B cell (primary cell): Measurements from ENCODE around the gene GPR162. TPM values are rescaled to one million over a fixed set of nuclear protein-coding genes. Genes with fewer than 3 reads are reported as not detected.

Experiments used
- ATAC-seq: fragments of 200-7000 bp; cut with Tn5 transposase; one replicate; pipeline ENCODE4 v1.10.0; 2021; ENCODE audit warnings: low read depth, mild to moderate bottlenecking, moderate number of reproducible peaks, moderate library complexity
- CTCF ChIA-PET: fragments of 350-600 bp; sonication (Branson Sonifier 250); formaldehyde crosslinking; loops from one replicate; lab custom pipeline; 2021; ENCODE audit warnings: antibody characterized with exemption, inconsistent platforms; lab: Charles Lee
- POLR2A ChIA-PET: fragments of 350-600 bp; sonication (Branson Sonifier 250); formaldehyde crosslinking; loops from one replicate; lab custom pipeline; 2021; ENCODE audit warnings: antibody characterized with exemption; lab: Charles Lee
- DNase-seq: peaks from one replicate; pipeline ENCODE4 v3.0.0; 2013
- H2AFZ ChIP-seq: 2 replicates; pipeline ENCODE4 v1.6.1; 2012; ENCODE audit warnings: mild to moderate bottlenecking, low read depth, low read length; ENCODE audit not compliant: insufficient read depth, poor library complexity, severe bottlenecking
- H3K27ac ChIP-seq, 2 donors: 1 replicate in 1 of 2; 2 replicates in 1 of 2; pipeline ENCODE4 v1.5.1; 2012 to 2013; ENCODE audit warnings: low read length in 2 of 2, mild to moderate bottlenecking in 2 of 2, moderate library complexity in 1 of 2
- H3K27me3 ChIP-seq, 4 experiments: fragments of 200-600 bp in 1 of 4; sonication (generic) in 1 of 4; replicated peaks in 1 of 4; 1 replicate in 2 of 4; 2 replicates in 2 of 4; pipeline versions ENCODE4 v1.6.1 to v1.7.0; 2013 to 2016; ENCODE audit warnings: low read length in 3 of 4, mild to moderate bottlenecking in 2 of 4, mixed read lengths in 1 of 4, moderate library complexity in 1 of 4; ENCODE audit not compliant: insufficient read depth in 4 of 4, control insufficient read depth in 3 of 4; ENCODE audit errors: control extremely low read depth in 1 of 4
- H3K36me3 ChIP-seq, 2 experiments: replicated peaks in 1 of 2; 1 replicate in 1 of 2; 2 replicates in 1 of 2; pipeline versions ENCODE4 v1.6.1 to v1.7.1; 2013; ENCODE audit warnings: low read length in 1 of 2; ENCODE audit not compliant: insufficient read depth in 2 of 2, control insufficient read depth in 1 of 2; ENCODE audit errors: control extremely low read depth in 1 of 2, extremely low read depth in 1 of 2
- H3K4me1 ChIP-seq, 2 donors: fragments of 200-600 bp in 1 of 2; sonication (generic) in 1 of 2; 1 replicate in 1 of 2; 2 replicates in 1 of 2; pipeline versions ENCODE4 v1.5.1 to v1.6.1; 2013 to 2017; ENCODE audit warnings: low read length in 2 of 2; ENCODE audit not compliant: control insufficient read depth in 2 of 2, insufficient read depth in 2 of 2
- H3K4me2 ChIP-seq: replicated peaks from 2 replicates; pipeline ENCODE3; 2012; ENCODE audit warnings: mild to moderate bottlenecking, low read depth, low read length; ENCODE audit not compliant: poor library complexity, severe bottlenecking
- H3K4me3 ChIP-seq, 5 experiments: fragments of 200-600 bp in 1 of 5; sonication (generic) in 1 of 5; 1 replicate in 3 of 5; 2 replicates in 2 of 5; pipeline versions ENCODE4 v1.5.1 to v1.7.0; 2011 to 2016; ENCODE audit warnings: low read length in 4 of 5, mild to moderate bottlenecking in 4 of 5, low read depth in 2 of 5, control low read depth in 1 of 5, moderate library complexity in 1 of 5; ENCODE audit not compliant: insufficient read depth in 1 of 5; ENCODE audit errors: control extremely low read depth in 1 of 5, extremely low read depth in 1 of 5
- H3K79me2 ChIP-seq: fragments of 200-600 bp; sonication (generic); one replicate; pipeline ENCODE4 v1.6.0; 2016; ENCODE audit warnings: low read length; ENCODE audit not compliant: control insufficient read depth, insufficient read depth
- H3K9ac ChIP-seq: fragments of 200-600 bp; sonication (generic); 2 replicates; pipeline ENCODE4 v1.6.1; 2017; ENCODE audit warnings: mild to moderate bottlenecking, low read length, moderate library complexity
- H3K9me3 ChIP-seq, 3 donors: one replicate each; pipeline versions ENCODE4 v1.6.1 to v1.7.1; 2013; ENCODE audit warnings: low read length in 2 of 3; ENCODE audit not compliant: control insufficient read depth in 2 of 3, insufficient read depth in 1 of 3; ENCODE audit errors: control extremely low read depth in 1 of 3
- H4K20me1 ChIP-seq: 2 replicates; pipeline ENCODE4 v1.6.0; 2012; ENCODE audit warnings: mild to moderate bottlenecking, low read length; ENCODE audit not compliant: insufficient read depth, control insufficient read depth, poor library complexity, severe bottlenecking
- H3K27ac Mint-ChIP-seq: one replicate; pipeline ENCODE4 v1.8.0; 2021; ENCODE audit warnings: mixed read lengths
- H3K27me3 Mint-ChIP-seq: one replicate; pipeline ENCODE4 v1.8.0; 2021; ENCODE audit warnings: mixed read lengths
- H3K4me1 Mint-ChIP-seq: one replicate; pipeline ENCODE4 v1.8.0; 2021; ENCODE audit warnings: mixed read lengths
- H3K4me3 Mint-ChIP-seq: one replicate; pipeline ENCODE4 v1.8.0; 2021; ENCODE audit warnings: mixed read lengths
- H3K9me3 Mint-ChIP-seq: one replicate; pipeline ENCODE4 v1.8.0; 2022; ENCODE audit warnings: mixed read lengths; ENCODE audit not compliant: insufficient read depth
- CTCF ChIP-seq: fragments of 200-600 bp; IDR thresholded peaks from one replicate; pipeline ENCODE4 v1.8.0; 2022; ENCODE audit warnings: antibody characterized with exemption, mild to moderate bottlenecking
- EZH2 ChIP-seq: IDR thresholded peaks from 2 replicates; pipeline ENCODE4 v1.6.1; 2012; ENCODE audit warnings: borderline replicate concordance, low read depth, mild to moderate bottlenecking, moderate library complexity, low read length; ENCODE audit not compliant: insufficient read depth, poor library complexity, severe bottlenecking
- WGBS: methylation state at CpG from one replicate; pipeline ENCODE4 v1.1.5; 2013; ENCODE audit warnings: missing lambda C conversion rate; ENCODE audit not compliant: insufficient coverage; 5-methylcytosine and 5-hydroxymethylcytosine counted together
- intact Hi-C: fragments of 100-400 bp; cut with micrococcal nuclease; formaldehyde crosslinking; loops from one replicate; pipeline ENCODE4 v1.10.0; 2022
- polyA plus RNA-seq: library from polyadenylated mRNA; depleted of rRNA; stranded (reverse); fragments of >200 nt; gene quantifications from 2 replicates; pipeline ENCODE4 v1.2.3, GENCODE V29; 2012
- total RNA-seq, 2 donors: library from RNA; stranded (reverse); fragments of 120-200 nt in 1 of 2; gene quantifications; 1 replicate in 1 of 2; 2 replicates in 1 of 2; pipeline versions ENCODE4 v1.2.3 to v1.2.4, GENCODE V29; 2013 to 2022

GPR162 gene
- total and polyA plus RNA-seq, 2 donors (not counting 1 experiment from before 2014, with no cell fraction given) = 0.54 TPM; not detected in 1

DNA sequence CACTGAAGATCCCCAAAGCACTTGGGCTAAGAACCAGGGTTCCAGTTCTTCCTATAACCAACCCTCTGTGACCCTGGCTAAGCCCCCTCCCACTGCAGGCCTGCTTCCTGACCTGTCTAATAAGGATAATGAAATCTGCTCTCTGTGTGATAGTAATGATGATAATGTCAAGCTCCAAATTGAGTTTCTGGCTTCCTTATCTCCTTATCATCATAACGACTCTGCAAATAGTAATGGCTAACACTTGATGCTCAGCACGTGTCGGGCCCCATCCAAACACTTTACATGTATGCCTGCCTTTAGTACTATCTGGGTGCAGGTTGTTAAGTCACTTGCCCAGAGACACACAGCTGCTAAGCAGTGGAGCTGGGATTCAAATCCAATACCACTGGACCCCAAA lies 5.0 kb upstream of the GPR162 start:
- Mint-ChIP-seq H3K9me3 (no peaks in the 10 kb centered on the region), H3K27me3 (peaks cover 36% of the 10 kb centered on the region), H3K4me3 (no peak overlapping the region), H3K4me1 (peaks cover 14% of the 10 kb centered on the region), H3K27ac (no peak overlapping the region)
- Histone ChIP-seq H4K20me1 (no peaks in the 10 kb centered on the region), H3K4me2 (no peak overlapping the region), H2AFZ (no peak overlapping the region), H3K27ac (no peak overlapping the region), H3K9me3 (no peaks in the 10 kb centered on the region), H3K4me3 (no peak overlapping the region), H3K27me3 (peaks cover 0 to 31% (median 5%) of the 10 kb centered on the region in 4 experiments), H3K79me2 (no peaks in the 10 kb centered on the region), H3K4me1 (peaks cover 6 to 14% of the 10 kb centered on the region in 2 donors), H3K36me3 (no peaks in the 10 kb centered on the region), H3K9ac (no peak overlapping the region)
- no CpG with 5 or more reads among the region's 3 CpGs for WGBS
- POLR2A ChIA-PET = no interaction called here
- ATAC-seq (no peak), DNase-seq (no peak)
- CTCF ChIA-PET = no interaction called here
- TF ChIP-seq EZH2 (no peak), CTCF (no peak)
- intact Hi-C loops = no loop called here

DNA sequence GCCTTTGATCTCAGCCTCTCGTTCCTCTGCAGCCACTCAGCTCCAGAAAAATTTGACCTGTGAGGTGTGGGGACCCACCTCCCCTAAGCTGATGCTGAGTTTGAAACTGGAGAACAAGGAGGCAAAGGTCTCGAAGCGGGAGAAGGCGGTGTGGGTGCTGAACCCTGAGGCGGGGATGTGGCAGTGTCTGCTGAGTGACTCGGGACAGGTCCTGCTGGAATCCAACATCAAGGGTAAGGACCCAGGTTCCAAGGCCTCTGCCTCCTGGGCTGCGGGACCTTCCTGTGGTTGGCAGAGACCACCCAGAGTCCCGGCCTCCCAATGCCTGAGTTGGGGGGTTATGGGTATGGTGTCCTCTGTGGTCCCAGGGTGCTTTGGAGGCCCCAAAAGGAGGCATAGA lies 4.5 kb upstream of the GPR162 start:
- ChIA-PET CTCF (no interaction called here), POLR2A (no interaction called here)
- no peak for ATAC-seq
- Histone ChIP-seq H3K9me3 (no peaks in the 10 kb centered on the region), H3K9ac (no peak overlapping the region), H3K27me3 (peaks cover 0 to 36% (median 7%) of the 10 kb centered on the region in 4 experiments), H2AFZ (no peak overlapping the region), H3K4me1 (peaks cover 10 to 17% of the 10 kb centered on the region in 2 donors), H3K4me2 (no peak overlapping the region), H3K79me2 (no peaks in the 10 kb centered on the region), H3K4me3 (no peak overlapping the region), H4K20me1 (no peaks in the 10 kb centered on the region), H3K27ac (no peak overlapping the region), H3K36me3 (no peaks in the 10 kb centered on the region)
- intact Hi-C loops = no loop called here
- H3K4me1 Mint-ChIP-seq = peaks cover 18% of the 10 kb centered on the region
- no peak for DNase-seq
- H3K9me3 Mint-ChIP-seq = no peaks in the 10 kb centered on the region
- WGBS = 94% methylated on average over 6 of the region's 8 CpGs
- peaks cover 39% of the 10 kb centered on the region for H3K27me3 Mint-ChIP-seq
- H3K27ac Mint-ChIP-seq = no peak overlapping the region
- TF ChIP-seq EZH2 = no peak
- TF ChIP-seq CTCF = no peak
- no peak overlapping the region for H3K4me3 Mint-ChIP-seq
